Inflammatory macrophage treated with lipopolysaccharide for 4 hours (primary cell): ENCODE measurements around the gene ZCCHC9.
"Not testable (repeated sequence)": the region's sequence is repeated elsewhere in the genome, so short reads cannot be mapped to it uniquely, and the experiment has no call there.

Experiments used
- DNase-seq: peaks from one replicate; pipeline ENCODE4 v3.0.0-alpha.2; 2020

The ZCCHC9 gene

DNA sequence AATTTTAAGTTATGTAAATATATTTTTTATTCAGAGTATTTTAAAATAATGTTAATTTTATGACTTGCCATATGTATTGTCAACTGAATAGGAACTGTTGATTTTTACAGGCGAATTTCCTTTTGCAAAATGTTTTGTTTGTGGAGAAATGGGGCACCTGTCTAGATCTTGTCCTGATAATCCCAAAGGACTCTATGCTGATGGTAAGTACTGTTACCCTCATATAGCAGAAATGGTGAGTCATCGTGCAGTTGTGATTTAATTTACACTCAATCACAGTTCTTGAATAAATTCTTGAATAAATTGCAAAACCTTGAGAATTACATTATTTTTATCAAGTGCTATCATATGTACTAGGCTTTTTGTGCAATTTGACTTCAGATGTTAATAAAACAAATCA, 7.4 kb downstream of the ZCCHC9 start:
- no peak for DNase-seq

- DNase-seq: no peak
These were observed 9.1 kb downstream of the ZCCHC9 start for GRCh38 chr5:81310402-81311063.

DNA sequence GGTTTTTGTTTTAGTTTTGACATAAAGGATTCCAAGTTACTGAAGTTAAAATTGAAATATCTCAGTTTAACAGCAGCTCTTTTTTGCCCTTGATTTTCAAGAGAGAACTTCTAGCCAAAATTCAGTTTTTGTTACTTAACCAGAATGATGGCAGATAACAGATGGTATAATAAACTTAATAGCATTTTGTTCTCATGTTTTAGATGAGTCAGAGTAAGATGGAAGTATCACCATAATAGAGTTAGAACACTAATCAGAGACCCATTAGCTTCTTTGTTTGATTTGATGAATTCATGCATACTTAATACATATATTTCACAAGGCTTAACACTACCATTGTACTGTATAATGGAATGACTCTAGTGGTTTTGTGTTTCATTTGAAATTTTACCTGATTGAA, 11.9 kb downstream of the ZCCHC9 start:
- no peak for DNase-seq

DNA sequence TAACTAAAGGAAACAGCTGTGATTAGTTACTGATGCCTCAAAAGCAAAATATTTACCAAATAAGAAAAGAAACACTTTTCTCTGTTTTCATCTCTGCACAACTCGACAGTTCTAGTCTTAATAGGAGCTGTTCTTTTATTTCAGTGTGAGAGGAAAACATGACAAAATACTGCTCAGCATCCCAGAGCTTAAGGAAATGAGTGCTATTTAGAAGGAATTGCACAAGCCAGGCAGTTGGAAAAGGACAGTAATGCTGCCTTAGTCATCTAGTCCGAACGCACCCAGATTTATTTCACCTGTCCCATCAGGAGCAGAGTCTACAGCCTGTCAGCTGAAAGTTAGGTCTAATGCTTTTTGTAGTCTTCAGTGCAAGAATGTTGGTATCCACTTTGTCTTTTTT, 12.3 kb downstream of the ZCCHC9 start:
- DNase-seq: no peak

DNA sequence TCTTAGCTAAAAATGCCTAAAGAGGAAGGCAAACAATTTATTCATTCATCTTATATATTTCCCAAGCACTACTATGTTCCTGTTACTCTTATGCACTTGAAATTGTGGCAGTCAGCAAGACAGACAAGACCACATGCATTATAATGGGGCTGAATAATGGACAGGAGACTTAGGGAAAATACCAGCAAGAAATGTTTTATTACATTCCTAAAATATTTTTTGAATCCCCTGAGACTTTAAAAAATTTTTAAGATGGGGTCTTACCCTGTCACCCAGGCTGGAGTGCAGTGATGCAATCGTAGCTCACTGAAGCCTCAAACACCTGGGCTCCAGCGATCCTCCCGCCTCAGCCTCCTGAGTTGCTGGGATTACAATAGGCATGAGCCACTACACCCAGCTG, 13.2 kb downstream of the ZCCHC9 start:
- DNase-seq: no peak

GRCh38 chr5:81315336-81315735, 13.9 kb downstream of the ZCCHC9 start:
- DNase-seq: peak; percentile 30

DNA sequence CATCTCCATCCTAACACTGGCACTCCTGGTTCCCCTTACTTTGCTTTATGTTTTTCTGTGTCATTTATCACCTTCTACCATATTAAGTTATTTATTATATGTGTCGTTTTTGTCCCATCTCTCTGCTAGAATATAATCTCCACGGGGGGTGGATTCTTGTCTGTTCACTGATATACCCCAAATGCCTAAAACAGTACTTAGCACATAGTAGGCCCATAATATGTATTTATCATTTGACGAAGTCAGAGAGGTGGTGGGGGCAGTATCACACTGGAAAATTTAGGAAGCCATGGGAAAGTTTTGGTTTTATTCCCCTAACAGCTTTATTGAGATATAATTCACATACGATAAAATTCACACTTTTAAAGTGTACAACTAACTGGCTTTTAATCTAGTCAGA, 14.4 kb downstream of the ZCCHC9 start:
- no peak for DNase-seq

- peak; percentile 75 for DNase-seq
These were observed 15.2 kb downstream of the ZCCHC9 start for GRCh38 chr5:81316571-81316970.

GRCh38 chr5:81317536-81317935, 16.1 kb downstream of the ZCCHC9 start:
- peak; percentile 70 for DNase-seq

GRCh38 chr5:81326554-81326953, 25.2 kb downstream of the ZCCHC9 start:
- DNase-seq: no peak

- DNase-seq: peak; percentile 8
These were observed 33.1 kb downstream of the ZCCHC9 start for GRCh38 chr5:81334304-81335061.

- no peak for DNase-seq
These were observed 34.6 kb downstream of the ZCCHC9 start for GRCh38 chr5:81335946-81336345.

GRCh38 chr5:81336556-81336955, 35.2 kb downstream of the ZCCHC9 start:
- DNase-seq: no peak

GRCh38 chr5:81337803-81338202, 36.4 kb downstream of the ZCCHC9 start:
- DNase-seq: no peak

- DNase-seq: not testable (repeated sequence)
These were observed 36.8 kb downstream of the ZCCHC9 start for GRCh38 chr5:81338213-81338612.

- DNase-seq: no peak
These were observed 43.3 kb downstream of the ZCCHC9 start for GRCh38 chr5:81344736-81345135.

GRCh38 chr5:81345411-81346003, 44.1 kb downstream of the ZCCHC9 start:
- no peak for DNase-seq

DNA sequence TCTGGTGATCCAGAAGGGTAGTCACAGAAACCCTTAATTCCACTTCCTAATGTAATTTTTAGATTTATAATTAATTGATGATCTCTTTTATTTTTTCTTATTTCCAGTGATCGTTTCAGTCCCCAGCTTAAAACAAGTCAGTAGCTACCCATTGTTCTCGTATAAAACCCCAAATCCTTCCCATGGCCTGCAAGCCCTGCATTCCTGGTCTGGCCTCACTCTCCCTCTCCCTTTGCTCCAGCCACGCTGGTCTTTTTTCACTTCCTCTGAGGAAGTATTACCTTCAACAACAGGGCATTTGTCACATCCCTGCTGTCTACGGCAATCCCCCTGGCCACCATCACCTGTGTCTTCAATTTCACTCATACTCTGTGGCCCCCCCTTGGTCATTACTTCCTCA, 47.8 kb downstream of the ZCCHC9 start:
- DNase-seq: no peak

- no peak for DNase-seq
These were observed 49.1 kb downstream of the ZCCHC9 start for GRCh38 chr5:81350507-81350906.

- no peak for DNase-seq
These were observed 51.8 kb downstream of the ZCCHC9 start for GRCh38 chr5:81353189-81353588.

DNA sequence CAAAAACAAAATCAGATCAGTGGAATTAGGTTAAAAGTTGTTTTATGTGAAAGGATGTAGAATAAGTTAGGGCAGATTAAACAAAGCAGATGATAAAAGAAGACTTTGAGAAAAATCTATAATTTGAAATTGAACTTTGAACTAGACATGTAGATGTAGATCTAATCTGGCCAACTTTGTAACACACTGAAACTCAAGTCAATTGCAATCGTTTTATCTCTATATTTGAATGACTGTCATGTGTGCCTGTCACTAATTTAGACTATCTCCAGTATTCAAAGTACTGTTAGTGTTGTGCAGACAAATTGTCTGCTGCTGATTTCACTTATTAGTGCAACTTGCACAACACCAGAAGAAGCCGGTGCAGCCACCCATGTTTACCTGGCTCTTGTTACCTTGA, 52.7 kb downstream of the ZCCHC9 start:
- no peak for DNase-seq

DNA sequence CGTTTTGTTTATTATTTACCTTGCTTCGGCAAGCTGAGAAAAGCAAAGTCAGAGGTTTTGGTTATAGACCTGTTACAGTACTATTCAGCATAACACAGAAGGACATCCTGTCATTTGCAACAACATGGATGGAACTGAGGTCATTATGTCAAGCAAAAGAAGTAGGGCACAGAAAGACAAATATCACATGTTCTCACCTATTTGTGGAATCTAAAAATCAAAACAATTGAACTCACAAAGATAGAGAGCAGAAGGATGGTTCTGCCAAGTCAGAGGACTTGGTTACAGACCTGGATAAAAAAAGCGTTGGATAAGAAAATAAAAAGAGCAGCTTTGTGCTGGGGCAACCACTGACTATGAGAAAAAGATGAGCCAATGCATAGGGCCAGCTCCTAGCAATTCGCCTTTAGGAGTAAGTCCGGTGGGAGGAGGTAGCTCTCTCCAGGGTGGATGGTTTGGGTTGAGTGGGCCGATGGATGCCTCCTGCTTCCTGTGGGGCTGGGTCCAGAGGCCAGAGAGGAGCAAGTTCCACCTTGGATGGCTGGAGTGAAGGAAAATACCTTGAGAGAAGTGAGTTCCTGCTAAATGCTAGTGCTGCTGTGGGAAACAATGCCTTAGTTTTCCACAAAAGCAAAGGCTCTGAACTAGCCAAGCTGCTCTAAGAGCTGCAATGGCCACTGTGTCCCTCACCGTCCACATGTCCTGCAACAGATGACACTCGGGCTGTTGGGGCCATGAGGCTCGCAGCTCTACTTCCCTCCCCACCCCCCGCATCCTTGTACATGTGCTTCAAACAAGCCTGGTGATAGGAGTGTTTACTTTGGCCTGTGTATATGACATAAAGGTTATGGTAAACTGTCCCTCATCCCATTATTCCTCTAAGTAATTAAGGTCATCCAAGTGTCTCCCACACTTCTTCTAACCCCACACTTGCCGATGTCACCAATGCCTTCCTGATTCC, 54.2 kb downstream of the ZCCHC9 start:
- DNase-seq: no peak

- no peak for DNase-seq
These were observed 57.7 kb downstream of the ZCCHC9 start for GRCh38 chr5:81359108-81359507.
